Right lobe of liver (tissue), 4 donors: ENCODE measurements around the gene MBP.

ENCODE experiments used
- POLR2A ChIP-seq: fragments of 450-650 bp; IDR thresholded peaks from one replicate; pipeline ENCODE4 v1.6.1; 2017; ENCODE audit warnings: antibody characterized with exemption, mild to moderate bottlenecking
- TF ChIP-seq, protein P1 (sequence below), 4 donors: fragments of 200-600 bp in 3 of 4; fragments of 450-650 bp in 1 of 4; IDR thresholded peaks; one replicate each; pipeline versions ENCODE4 v1.5.1 to v1.8.0; 2016 to 2022; ENCODE audit warnings: antibody characterized with exemption in 4 of 4, mild to moderate bottlenecking in 2 of 4
- donor health status: DM: no; HTN: no; CAD: no.
- donor health status: DM: no; HTN: no; CAD: no.
- donor health status: DM: no; HTN: yes; CAD: no.

DNA sequence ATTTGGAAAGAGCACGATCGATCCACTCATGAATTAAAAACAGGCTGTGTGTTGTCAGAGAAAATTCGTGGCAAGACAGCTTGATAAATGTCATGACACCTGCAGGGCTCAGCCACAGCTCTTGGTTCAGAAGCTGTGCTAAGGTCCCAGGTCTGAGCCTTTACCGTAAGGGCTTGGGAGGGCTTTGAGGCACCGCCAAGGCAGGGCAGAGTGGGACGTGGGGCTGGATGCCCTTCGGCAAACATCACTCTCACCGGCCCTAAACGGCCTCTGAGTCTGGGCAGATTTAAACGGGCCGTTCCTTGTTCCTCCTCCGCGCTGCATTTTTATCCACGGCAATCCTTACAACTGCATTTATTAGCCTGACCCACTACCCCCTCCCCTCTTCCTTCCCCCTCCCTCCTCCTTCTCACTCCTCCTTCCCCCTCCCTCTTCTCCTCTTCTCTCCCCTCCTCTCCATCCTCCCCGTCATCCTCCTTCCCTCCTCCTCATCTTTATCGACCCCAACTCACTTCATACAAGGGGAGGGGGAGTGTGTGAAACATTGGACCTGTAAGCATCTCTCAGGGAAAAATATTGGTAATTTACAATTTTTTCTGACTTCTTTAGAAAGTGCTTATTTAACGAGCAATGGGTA is 33.9 kb downstream of the MBP start:
- no peak for TF ChIP-seq POLR2A
- TF ChIP-seq, protein P1, sequence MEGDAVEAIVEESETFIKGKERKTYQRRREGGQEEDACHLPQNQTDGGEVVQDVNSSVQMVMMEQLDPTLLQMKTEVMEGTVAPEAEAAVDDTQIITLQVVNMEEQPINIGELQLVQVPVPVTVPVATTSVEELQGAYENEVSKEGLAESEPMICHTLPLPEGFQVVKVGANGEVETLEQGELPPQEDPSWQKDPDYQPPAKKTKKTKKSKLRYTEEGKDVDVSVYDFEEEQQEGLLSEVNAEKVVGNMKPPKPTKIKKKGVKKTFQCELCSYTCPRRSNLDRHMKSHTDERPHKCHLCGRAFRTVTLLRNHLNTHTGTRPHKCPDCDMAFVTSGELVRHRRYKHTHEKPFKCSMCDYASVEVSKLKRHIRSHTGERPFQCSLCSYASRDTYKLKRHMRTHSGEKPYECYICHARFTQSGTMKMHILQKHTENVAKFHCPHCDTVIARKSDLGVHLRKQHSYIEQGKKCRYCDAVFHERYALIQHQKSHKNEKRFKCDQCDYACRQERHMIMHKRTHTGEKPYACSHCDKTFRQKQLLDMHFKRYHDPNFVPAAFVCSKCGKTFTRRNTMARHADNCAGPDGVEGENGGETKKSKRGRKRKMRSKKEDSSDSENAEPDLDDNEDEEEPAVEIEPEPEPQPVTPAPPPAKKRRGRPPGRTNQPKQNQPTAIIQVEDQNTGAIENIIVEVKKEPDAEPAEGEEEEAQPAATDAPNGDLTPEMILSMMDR (IDR thresholded peaks at IDR 0.05): no peak
